NCI-H2107 treated with DMSO at 0.1 percent for 48 hours (cell line): Measurements from ENCODE around the gene RANBP3L.
A peak's percentile ranks its signal among the peaks of the same experiment; 100 is the strongest.
"Not testable (repeated sequence)": the region's sequence is repeated elsewhere in the genome, so short reads cannot be mapped to it uniquely, and the experiment has no call there.

Source experiments
- DNase-seq: peaks from one replicate; lab custom pipeline; 2025; ENCODE audit not compliant: unreplicated experiment; lab: John Stamatoyannopoulos, UW

RANBP3L gene

GRCh38 chr5:36285837-36286615, 15.7 kb downstream of the RANBP3L start:
- no peak for DNase-seq

- not testable (repeated sequence) for DNase-seq
These were observed 17.9 kb downstream of the RANBP3L start for GRCh38 chr5:36283775-36284174.

GRCh38 chr5:36281626-36282025, 20.1 kb downstream of the RANBP3L start:
- DNase-seq, result no peak

GRCh38 chr5:36279054-36279698, 22.5 kb downstream of the RANBP3L start:
- no peak for DNase-seq

- DNase-seq, result no peak
These were observed 24.1 kb downstream of the RANBP3L start for GRCh38 chr5:36277521-36278176.

- DNase-seq, result no peak
These were observed 24.8 kb downstream of the RANBP3L start for GRCh38 chr5:36276864-36277263.

GRCh38 chr5:36273809-36274526, 27.7 kb downstream of the RANBP3L start:
- no peak for DNase-seq

- DNase-seq, result no peak
These were observed 29.5 kb downstream of the RANBP3L start for GRCh38 chr5:36272136-36272690.

GRCh38 chr5:36270876-36271575, 30.7 kb downstream of the RANBP3L start:
- DNase-seq, result no peak

- peak; percentile 74 for DNase-seq
These were observed 31.5 kb downstream of the RANBP3L start for GRCh38 chr5:36270175-36270574.

GRCh38 chr5:36269478-36269877, 32.2 kb downstream of the RANBP3L start:
- DNase-seq, result no peak

GRCh38 chr5:36267905-36268304, 33.8 kb downstream of the RANBP3L start:
- DNase-seq, result no peak

GRCh38 chr5:36264202-36264760, 37.4 kb downstream of the RANBP3L start:
- no peak for DNase-seq

GRCh38 chr5:36261186-36261585, 40.5 kb downstream of the RANBP3L start:
- DNase-seq, result no peak

- no peak for DNase-seq
These were observed 48.1 kb downstream of the RANBP3L start for GRCh38 chr5:36253575-36253974.

GRCh38 chr5:36252722-36253365, 48.9 kb downstream of the RANBP3L start:
- no peak for DNase-seq

GRCh38 chr5:36251218-36251617, 50.5 kb downstream of the RANBP3L start:
- no peak for DNase-seq

GRCh38 chr5:36250427-36250826, 51.3 kb downstream of the RANBP3L start:
- DNase-seq, result no peak

- no peak for DNase-seq
These were observed 55.5 kb downstream of the RANBP3L start for GRCh38 chr5:36246036-36246800.
